ENCODE data around the gene MACROD2.

- TF ChIP-seq CTCF (IDR thresholded peaks at IDR 0.05) (no peak), POLR2A (IDR thresholded peaks at IDR 0.05) (no peak)
Observed at GRCh38 chr20:15716256-15716655, 1720.9 kb downstream of the MACROD2 start.
